SK-N-SH (cell line): ENCODE measurements around the gene ANKDD1A.

Source experiments
- ELF1 ChIP-seq: IDR thresholded peaks from 2 replicates; pipeline ENCODE4 v1.4.0; 2012
- EZH2phosphoT487 ChIP-seq: fragments of 200-600 bp; sonication (generic); IDR thresholded peaks from 2 replicates; pipeline ENCODE4 v1.6.1; 2017; ENCODE audit warnings: low read depth, mixed run types, mild to moderate bottlenecking, antibody characterized with exemption, moderate library complexity, borderline replicate concordance
- GABPA ChIP-seq: IDR thresholded peaks from 2 replicates; pipeline ENCODE4 v1.4.0; 2012; ENCODE audit warnings: low read depth, mild to moderate bottlenecking
- NFIC ChIP-seq: IDR thresholded peaks from 2 replicates; pipeline ENCODE4 v1.4.0; 2012; ENCODE audit warnings: borderline replicate concordance
- POLR2AphosphoS5 ChIP-seq: IDR thresholded peaks from 2 replicates; pipeline ENCODE4 v1.6.1; 2012; ENCODE audit warnings: low read depth, low read length
- SIN3A ChIP-seq: IDR thresholded peaks from 2 replicates; pipeline ENCODE4 v1.6.1; 2012; ENCODE audit warnings: low read depth, mild to moderate bottlenecking, low read length, moderate library complexity, borderline replicate concordance
- SMC3 ChIP-seq: IDR thresholded peaks from 2 replicates; pipeline ENCODE4 v1.6.1; 2012; ENCODE audit warnings: low read depth, low read length, improper control_type of control experiment
- YY1 ChIP-seq: IDR thresholded peaks from 2 replicates; pipeline ENCODE4 v1.4.0; 2012; ENCODE audit warnings: low read depth, mild to moderate bottlenecking
- TF ChIP-seq, protein P1 (sequence below): fragments of 200-600 bp; sonication (generic); IDR thresholded peaks from 2 replicates; pipeline ENCODE4 v1.6.1; 2017; ENCODE audit warnings: antibody characterized with exemption, mild to moderate bottlenecking, moderate library complexity
- TF ChIP-seq, protein P2 (sequence below): fragments of 150-350 bp; IDR thresholded peaks from 2 replicates; pipeline ENCODE4 v1.6.1; 2017; ENCODE audit warnings: antibody characterized with exemption, low read length, low read depth, borderline replicate concordance
- TF ChIP-seq, protein P3 (sequence below): IDR thresholded peaks from 2 replicates; pipeline ENCODE4 v1.4.0; 2012; ENCODE audit warnings: low read depth, borderline replicate concordance

DNA sequence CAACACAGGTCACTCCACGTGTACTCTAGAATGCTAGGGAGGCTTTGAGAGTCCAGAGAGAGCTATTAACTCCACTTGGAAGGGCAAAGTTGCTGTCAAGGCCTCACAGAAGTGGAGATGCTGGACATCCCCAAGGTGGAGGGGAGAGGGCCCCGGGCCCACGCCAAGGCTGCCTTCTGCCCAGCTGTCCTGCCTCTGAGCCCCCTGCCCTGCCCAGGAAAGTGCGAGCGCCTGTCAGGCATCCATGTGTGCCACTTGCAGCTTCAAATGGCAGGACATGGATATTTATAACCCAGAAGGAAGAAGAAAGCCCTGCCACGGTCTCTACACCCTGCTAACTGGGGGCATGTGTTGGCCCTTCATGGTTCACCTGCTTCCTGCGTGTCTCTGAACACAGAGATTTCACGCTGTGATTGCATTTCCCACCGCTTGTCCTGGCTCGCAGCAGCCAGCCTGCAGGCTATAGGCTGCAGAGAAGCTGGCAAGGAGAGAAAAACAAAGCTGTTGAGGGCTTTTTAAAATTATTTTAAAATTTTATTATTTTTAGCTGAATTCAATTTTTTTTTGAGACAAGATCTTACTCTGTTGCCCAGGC, 17.0 kb downstream of the ANKDD1A start:
- TF ChIP-seq, protein P1, sequence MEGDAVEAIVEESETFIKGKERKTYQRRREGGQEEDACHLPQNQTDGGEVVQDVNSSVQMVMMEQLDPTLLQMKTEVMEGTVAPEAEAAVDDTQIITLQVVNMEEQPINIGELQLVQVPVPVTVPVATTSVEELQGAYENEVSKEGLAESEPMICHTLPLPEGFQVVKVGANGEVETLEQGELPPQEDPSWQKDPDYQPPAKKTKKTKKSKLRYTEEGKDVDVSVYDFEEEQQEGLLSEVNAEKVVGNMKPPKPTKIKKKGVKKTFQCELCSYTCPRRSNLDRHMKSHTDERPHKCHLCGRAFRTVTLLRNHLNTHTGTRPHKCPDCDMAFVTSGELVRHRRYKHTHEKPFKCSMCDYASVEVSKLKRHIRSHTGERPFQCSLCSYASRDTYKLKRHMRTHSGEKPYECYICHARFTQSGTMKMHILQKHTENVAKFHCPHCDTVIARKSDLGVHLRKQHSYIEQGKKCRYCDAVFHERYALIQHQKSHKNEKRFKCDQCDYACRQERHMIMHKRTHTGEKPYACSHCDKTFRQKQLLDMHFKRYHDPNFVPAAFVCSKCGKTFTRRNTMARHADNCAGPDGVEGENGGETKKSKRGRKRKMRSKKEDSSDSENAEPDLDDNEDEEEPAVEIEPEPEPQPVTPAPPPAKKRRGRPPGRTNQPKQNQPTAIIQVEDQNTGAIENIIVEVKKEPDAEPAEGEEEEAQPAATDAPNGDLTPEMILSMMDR, result no peak
- TF ChIP-seq SIN3A, result no peak
- no peak for TF ChIP-seq EZH2phosphoT487
- no peak for TF ChIP-seq YY1
- no peak for TF ChIP-seq ELF1
- TF ChIP-seq, protein P2, sequence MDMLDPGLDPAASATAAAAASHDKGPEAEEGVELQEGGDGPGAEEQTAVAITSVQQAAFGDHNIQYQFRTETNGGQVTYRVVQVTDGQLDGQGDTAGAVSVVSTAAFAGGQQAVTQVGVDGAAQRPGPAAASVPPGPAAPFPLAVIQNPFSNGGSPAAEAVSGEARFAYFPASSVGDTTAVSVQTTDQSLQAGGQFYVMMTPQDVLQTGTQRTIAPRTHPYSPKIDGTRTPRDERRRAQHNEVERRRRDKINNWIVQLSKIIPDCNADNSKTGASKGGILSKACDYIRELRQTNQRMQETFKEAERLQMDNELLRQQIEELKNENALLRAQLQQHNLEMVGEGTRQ, result no peak
- no peak for TF ChIP-seq GABPA
- TF ChIP-seq NFIC, result no peak
- TF ChIP-seq POLR2AphosphoS5, result no peak
- TF ChIP-seq, protein P3, sequence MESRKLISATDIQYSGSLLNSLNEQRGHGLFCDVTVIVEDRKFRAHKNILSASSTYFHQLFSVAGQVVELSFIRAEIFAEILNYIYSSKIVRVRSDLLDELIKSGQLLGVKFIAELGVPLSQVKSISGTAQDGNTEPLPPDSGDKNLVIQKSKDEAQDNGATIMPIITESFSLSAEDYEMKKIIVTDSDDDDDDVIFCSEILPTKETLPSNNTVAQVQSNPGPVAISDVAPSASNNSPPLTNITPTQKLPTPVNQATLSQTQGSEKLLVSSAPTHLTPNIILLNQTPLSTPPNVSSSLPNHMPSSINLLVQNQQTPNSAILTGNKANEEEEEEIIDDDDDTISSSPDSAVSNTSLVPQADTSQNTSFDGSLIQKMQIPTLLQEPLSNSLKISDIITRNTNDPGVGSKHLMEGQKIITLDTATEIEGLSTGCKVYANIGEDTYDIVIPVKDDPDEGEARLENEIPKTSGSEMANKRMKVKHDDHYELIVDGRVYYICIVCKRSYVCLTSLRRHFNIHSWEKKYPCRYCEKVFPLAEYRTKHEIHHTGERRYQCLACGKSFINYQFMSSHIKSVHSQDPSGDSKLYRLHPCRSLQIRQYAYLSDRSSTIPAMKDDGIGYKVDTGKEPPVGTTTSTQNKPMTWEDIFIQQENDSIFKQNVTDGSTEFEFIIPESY, result no peak
- TF ChIP-seq SMC3, result no peak
